Nephron progenitor cell (in vitro differentiated cells): ENCODE data around the gene MYO1G.

ENCODE experiments used
- DNase-seq: peaks from one replicate; pipeline ENCODE4 v3.0.0; 2021
- H3K27ac Mint-ChIP-seq: 2 replicates; pipeline ENCODE4 v1.8.0; 2021; ENCODE audit warnings: mild to moderate bottlenecking, moderate library complexity, mixed read lengths
- H3K27me3 Mint-ChIP-seq: 2 replicates; pipeline ENCODE4 v1.8.0; 2021; ENCODE audit warnings: mild to moderate bottlenecking, low read depth, mixed read lengths; ENCODE audit not compliant: poor library complexity
- H3K36me3 Mint-ChIP-seq: 2 replicates; pipeline ENCODE4 v1.8.0; 2021; ENCODE audit warnings: low read depth, mixed read lengths
- H3K4me1 Mint-ChIP-seq: 2 replicates; pipeline ENCODE4 v1.8.0; 2021; ENCODE audit warnings: mixed read lengths
- H3K4me3 Mint-ChIP-seq: 2 replicates; pipeline ENCODE4 v1.8.0; 2021; ENCODE audit warnings: mild to moderate bottlenecking, moderate library complexity, mixed read lengths
- H3K9me3 Mint-ChIP-seq: 2 replicates; pipeline ENCODE4 v1.8.0; 2021; ENCODE audit warnings: mild to moderate bottlenecking, moderate library complexity, mixed read lengths
- CTCF ChIP-seq: fragments of 200-600 bp; sonication (generic); IDR thresholded peaks from 2 replicates; pipeline ENCODE4 v1.5.0; 2021; ENCODE audit warnings: antibody characterized with exemption

MYO1G gene

DNA sequence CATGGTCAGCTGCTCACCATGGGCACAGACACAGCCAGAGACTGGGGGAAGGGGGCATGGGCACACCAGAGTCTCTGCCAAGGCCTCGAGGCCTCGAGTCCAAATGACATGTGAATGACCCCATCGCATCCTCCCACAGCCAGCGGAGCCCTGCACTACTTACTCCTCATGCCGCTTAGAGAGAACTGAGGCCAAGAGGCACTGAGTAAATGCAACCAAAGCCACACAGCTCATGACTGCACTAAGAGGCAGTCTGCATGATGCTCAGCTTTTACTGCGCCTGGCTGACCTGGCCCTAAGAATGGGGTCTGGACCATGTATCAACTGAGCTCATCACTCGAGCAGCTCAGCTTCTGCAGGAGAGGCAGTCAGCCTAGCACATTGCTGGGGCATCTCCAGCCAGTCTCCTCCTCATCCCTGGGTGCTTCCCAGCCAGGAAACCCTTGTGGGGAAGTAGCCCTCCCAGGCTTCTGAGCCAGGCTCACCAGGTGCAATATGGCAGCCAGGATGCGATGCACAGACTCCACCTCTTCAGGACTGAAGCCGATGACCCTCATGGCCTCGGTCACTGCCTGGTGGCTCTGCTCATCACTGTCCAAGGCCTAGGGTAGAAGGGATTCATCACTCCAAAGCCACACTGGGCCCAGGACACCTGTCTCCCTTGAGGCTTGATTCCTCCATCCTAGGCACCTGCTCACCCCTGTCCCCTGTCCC, 7.5 kb downstream of the MYO1G start:
- no peak for TF ChIP-seq CTCF
- H3K4me1 Mint-ChIP-seq: no peaks in the 10 kb centered on the region
- H3K27ac Mint-ChIP-seq: no peak overlapping the region
- DNase-seq: no peak
- H3K27me3 Mint-ChIP-seq: peaks cover 8% of the 10 kb centered on the region
- H3K36me3 Mint-ChIP-seq: no peaks in the 10 kb centered on the region
- no peak overlapping the region for H3K4me3 Mint-ChIP-seq
- H3K9me3 Mint-ChIP-seq: no peaks in the 10 kb centered on the region

GRCh38 chr7:44970523-44971051, 8.2 kb downstream of the MYO1G start:
- Mint-ChIP-seq H3K36me3 (no peaks in the 10 kb centered on the region), H3K27me3 (peaks cover 7% of the 10 kb centered on the region), H3K4me3 (no peak overlapping the region), H3K27ac (no peak overlapping the region), H3K4me1 (no peaks in the 10 kb centered on the region), H3K9me3 (no peaks in the 10 kb centered on the region)
- no peak for DNase-seq
- no peak for TF ChIP-seq CTCF

- H3K27me3 Mint-ChIP-seq: peaks cover 7% of the 10 kb centered on the region
- DNase-seq: no peak
- H3K4me3 Mint-ChIP-seq: no peak overlapping the region
- no peak overlapping the region for H3K27ac Mint-ChIP-seq
- no peaks in the 10 kb centered on the region for H3K36me3 Mint-ChIP-seq
- no peak for TF ChIP-seq CTCF
- H3K9me3 Mint-ChIP-seq: no peaks in the 10 kb centered on the region
- H3K4me1 Mint-ChIP-seq: no peaks in the 10 kb centered on the region
These were observed 8.9 kb downstream of the MYO1G start for GRCh38 chr7:44969701-44970522.

DNA sequence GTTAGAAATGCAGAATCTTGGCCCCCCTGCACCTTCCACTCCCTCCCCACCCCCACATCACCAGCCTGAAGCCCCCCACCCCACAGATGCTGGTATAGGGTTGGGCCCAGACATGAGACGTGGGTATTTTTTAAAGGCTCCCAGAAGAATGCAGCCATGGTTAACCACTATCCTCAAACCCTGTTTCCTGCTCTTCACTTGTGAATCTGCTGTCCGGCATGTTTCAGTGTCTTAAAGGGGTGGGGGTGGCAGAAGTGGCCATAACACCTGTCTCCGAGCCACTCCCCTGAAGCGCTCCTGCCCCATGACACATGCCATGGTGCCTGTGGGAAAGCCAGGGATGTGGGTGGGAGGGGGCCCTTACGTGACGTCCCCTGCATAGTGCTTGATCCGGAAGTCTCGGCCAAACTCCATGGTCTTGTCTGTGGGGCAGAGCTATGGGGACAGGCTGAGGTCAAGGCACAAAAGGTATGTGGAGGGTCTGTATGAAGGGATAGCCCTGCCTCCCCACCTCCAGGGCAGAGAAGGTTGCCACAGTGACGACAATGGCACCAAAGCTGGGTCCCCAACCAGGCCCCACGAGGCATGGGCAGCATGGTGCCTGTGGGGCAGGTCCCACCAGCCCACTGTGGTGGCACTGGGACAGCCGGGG, 9.6 kb downstream of the MYO1G start:
- Mint-ChIP-seq H3K4me3 (no peak overlapping the region), H3K9me3 (no peaks in the 10 kb centered on the region), H3K27me3 (peaks cover 7% of the 10 kb centered on the region), H3K36me3 (no peaks in the 10 kb centered on the region), H3K4me1 (no peaks in the 10 kb centered on the region), H3K27ac (no peak overlapping the region)
- no peak for DNase-seq
- TF ChIP-seq CTCF: no peak

- no peak for TF ChIP-seq CTCF
- no peak overlapping the region for H3K27ac Mint-ChIP-seq
These were observed 11.0 kb downstream of the MYO1G start for GRCh38 chr7:44967571-44968446.

More at GRCh38 chr7:44967571-44968446, 11.0 kb downstream of the MYO1G start:
- Mint-ChIP-seq H3K27me3 (peaks cover 7% of the 10 kb centered on the region), H3K4me3 (no peak overlapping the region), H3K36me3 (no peaks in the 10 kb centered on the region), H3K9me3 (no peaks in the 10 kb centered on the region), H3K4me1 (no peaks in the 10 kb centered on the region)
- DNase-seq: peak; percentile 45
